ENCODE results near the gene GNL3.
"Not testable (repeated sequence)": the region's sequence is repeated elsewhere in the genome, so short reads cannot be mapped to it uniquely, and the experiment has no call there.

Gene GNL3

GRCh38 chr3:52722491-52722890, 36.7 kb downstream of the GNL3 start:
- FAIRE-seq = no peak

- FAIRE-seq = no peak
Observed at GRCh38 chr3:52723935-52724334, 38.1 kb downstream of the GNL3 start.

- FAIRE-seq = peak; percentile 60
Observed at GRCh38 chr3:52724511-52724910, 38.7 kb downstream of the GNL3 start.

GRCh38 chr3:52728753-52729152, 42.9 kb downstream of the GNL3 start:
- not testable (repeated sequence) for FAIRE-seq

GRCh38 chr3:52730681-52731080, 44.8 kb downstream of the GNL3 start:
- no peak for FAIRE-seq

- FAIRE-seq = no peak
Observed at GRCh38 chr3:52731590-52731989, 45.8 kb downstream of the GNL3 start.

- no peak for FAIRE-seq
Observed at GRCh38 chr3:52733256-52733891, 47.5 kb downstream of the GNL3 start.

GRCh38 chr3:52739730-52740129, 53.9 kb downstream of the GNL3 start:
- FAIRE-seq = no peak

- peak; percentile 97 for FAIRE-seq
Observed at GRCh38 chr3:52742418-52743041, 56.7 kb downstream of the GNL3 start.

GRCh38 chr3:52743152-52743551, 57.3 kb downstream of the GNL3 start:
- peak; percentile 95 for FAIRE-seq

GRCh38 chr3:52743721-52744120, 57.9 kb downstream of the GNL3 start:
- no peak for FAIRE-seq

Measured in islet of Langerhans (tissue), 1 donor.